A172 (cell line): ENCODE results near the gene MRPS27. TPM values are rescaled to one million over a fixed set of nuclear protein-coding genes. Genes with fewer than 3 reads are reported as not detected.
A peak's percentile ranks its signal among the peaks of the same experiment; 100 is the strongest.

ENCODE experiments used
- DNase-seq: peaks from one replicate; pipeline ENCODE4 v3.0.0-alpha.2; 2015; ENCODE audit warnings: low spot score
- total RNA-seq: library from RNA; depleted of rRNA; stranded (reverse); fragments of >200 nt; shearing (Covaris generic); gene quantifications from 2 replicates; pipeline ENCODE4 v1.2.3, GENCODE V29; 2014

The MRPS27 gene
- total RNA-seq, 1 experiment from 2014 or later, result 84.1 TPM

GRCh38 chr5:72290356-72291133 lies 29.5 kb downstream of the MRPS27 start:
- no peak for DNase-seq

- DNase-seq, result no peak
Observed at GRCh38 chr5:72288924-72289323, 31.1 kb downstream of the MRPS27 start.

- no peak for DNase-seq
Observed at GRCh38 chr5:72286798-72287197, 33.2 kb downstream of the MRPS27 start.

- no peak for DNase-seq
Observed at GRCh38 chr5:72285424-72285821, 34.6 kb downstream of the MRPS27 start.

GRCh38 chr5:72284559-72285423 lies 35.2 kb downstream of the MRPS27 start:
- DNase-seq, result no peak

- DNase-seq, result no peak
Observed at GRCh38 chr5:72283358-72283757, 36.7 kb downstream of the MRPS27 start.

GRCh38 chr5:72282878-72283277 lies 37.2 kb downstream of the MRPS27 start:
- peak; percentile 31 for DNase-seq

GRCh38 chr5:72281764-72282499 lies 38.1 kb downstream of the MRPS27 start:
- peak; percentile 42 for DNase-seq

GRCh38 chr5:72281430-72281763 lies 38.6 kb downstream of the MRPS27 start:
- DNase-seq, result no peak

- DNase-seq, result peak; percentile 14
Observed at GRCh38 chr5:72280581-72281069, 39.4 kb downstream of the MRPS27 start.

- DNase-seq, result no peak
Observed at GRCh38 chr5:72276219-72276752, 43.8 kb downstream of the MRPS27 start.

GRCh38 chr5:72273547-72273946 lies 46.5 kb downstream of the MRPS27 start:
- DNase-seq, result no peak

GRCh38 chr5:72272398-72272797 lies 47.6 kb downstream of the MRPS27 start:
- DNase-seq, result no peak

- no peak for DNase-seq
Observed at GRCh38 chr5:72271702-72272101, 48.3 kb downstream of the MRPS27 start.

- no peak for DNase-seq
Observed at GRCh38 chr5:72270037-72270436, 50.0 kb downstream of the MRPS27 start.

GRCh38 chr5:72269411-72269780 lies 50.6 kb downstream of the MRPS27 start:
- no peak for DNase-seq

- DNase-seq, result peak; percentile 47
Observed at GRCh38 chr5:72268753-72269410, 51.2 kb downstream of the MRPS27 start.

GRCh38 chr5:72268260-72268659 lies 51.8 kb downstream of the MRPS27 start:
- no peak for DNase-seq

- DNase-seq, result no peak
Observed at GRCh38 chr5:72267685-72268084, 52.4 kb downstream of the MRPS27 start.

GRCh38 chr5:72266862-72267261 lies 53.2 kb downstream of the MRPS27 start:
- no peak for DNase-seq
